Sigmoid colon (tissue), 7 donors: ENCODE measurements around the gene DCLRE1B. TPM values are rescaled to one million over a fixed set of nuclear protein-coding genes. Genes with fewer than 3 reads are reported as not detected.

Experiments
- DNase-seq: peaks from one replicate; pipeline ENCODE4 v3.0.0-alpha.2; 2019
- H3K27ac ChIP-seq, 4 donors: fragments of 200-600 bp; sonication (generic); one replicate each; pipeline ENCODE4 v1.5.1; 2016 to 2019; ENCODE audit warnings: mild to moderate bottlenecking in 1 of 4
- H3K27me3 ChIP-seq, 3 donors: fragments of 200-600 bp; sonication (generic); one replicate each; pipeline ENCODE4 v1.5.1; 2019; ENCODE audit warnings: mild to moderate bottlenecking in 1 of 3
- H3K36me3 ChIP-seq, 4 donors: fragments of 200-600 bp; sonication (generic); one replicate each; pipeline ENCODE4 v1.5.1; 2016 to 2019
- H3K4me1 ChIP-seq, 4 donors: fragments of 200-600 bp; sonication (generic); one replicate each; pipeline ENCODE4 v1.5.1; 2017 to 2019
- H3K4me3 ChIP-seq, 4 donors: fragments of 200-600 bp; sonication (generic); one replicate each; pipeline ENCODE4 v1.5.1; 2017 to 2019; ENCODE audit warnings: mild to moderate bottlenecking in 2 of 4, moderate library complexity in 1 of 4
- H3K9me3 ChIP-seq, 4 donors: fragments of 200-600 bp in 3 of 4; sonication (generic) in 3 of 4; one replicate each; pipeline versions ENCODE4 v1.5.1 to v1.6.1; 2013 to 2019
- CTCF ChIP-seq, 4 experiments: fragments of 450-650 bp in 3 of 4; fragments of 200-600 bp in 1 of 4; IDR thresholded peaks; one replicate each; pipeline ENCODE4 v1.5.1; 2016 to 2019; ENCODE audit warnings: antibody characterized with exemption in 4 of 4, mild to moderate bottlenecking in 3 of 4, moderate library complexity in 2 of 4
- EP300 ChIP-seq, 4 donors: sonication (generic); formaldehyde crosslinking; IDR thresholded peaks; one replicate each; pipeline ENCODE4 v1.6.1; 2017; ENCODE audit warnings: antibody characterized with exemption in 4 of 4
- POLR2A ChIP-seq, 2 donors: fragments of 450-650 bp; IDR thresholded peaks; one replicate each; pipeline ENCODE4 v1.6.1; 2016; ENCODE audit warnings: antibody characterized with exemption in 2 of 2, mild to moderate bottlenecking in 2 of 2, moderate library complexity in 2 of 2
- POLR2AphosphoS5 ChIP-seq, 4 donors: sonication (generic); formaldehyde crosslinking; IDR thresholded peaks; one replicate each; pipeline ENCODE4 v1.6.1; 2017; ENCODE audit warnings: antibody characterized with exemption in 4 of 4
- WGBS, 2 donors: extraction: QIAGEN DNeasy Blood & Tissue Kit; methylation state at CpG; one replicate each; pipeline ENCODE4 v1.1.7; 2013; 5-methylcytosine and 5-hydroxymethylcytosine counted together
- intact Hi-C: fragments of 100-400 bp; cut with DNase I; formaldehyde crosslinking; loops from one replicate; pipeline ENCODE4 v1.15.1; 2023
- polyA plus RNA-seq, 3 donors: library from polyadenylated mRNA; stranded (reverse); fragments of 200-250 nt; gene quantifications; one replicate each; pipeline ENCODE4 v1.2.3, GENCODE V29; 2013
- total RNA-seq, 4 donors: library from RNA; depleted of rRNA; stranded (reverse); fragments of >200 nt; gene quantifications; one replicate each; pipeline ENCODE4 v1.1.0, GENCODE V29; 2016
- donor health status: healthy with polysubstance abuse.
- donor health status: Bipolar disorder and iron deficiency.
- donor health status: healthy.

The DCLRE1B gene
- total and polyA plus RNA-seq, 7 donors: 1.8 to 4.9 (median 4.4) TPM

- Histone ChIP-seq H3K4me3 (no peak overlapping the region), H3K27ac (no peak overlapping the region), H3K36me3 (peaks cover 0 to 35% (median 3%) of the 10 kb centered on the region in 4 donors), H3K4me1 (peaks cover 0 to 43% (median 37%) of the 10 kb centered on the region in 4 donors), H3K9me3 (no peaks in the 10 kb centered on the region), H3K27me3 (no peaks in the 10 kb centered on the region)
- peak in 1 of 4 donors; percentile 33 for TF ChIP-seq POLR2AphosphoS5 (IDR thresholded peaks at IDR 0.05)
- TF ChIP-seq CTCF (IDR thresholded peaks at IDR 0.05): no peak
- DNase-seq: no peak
- intact Hi-C loops: no loop called here
Measured at GRCh38 chr1:113943028-113943811, 38.1 kb downstream of the DCLRE1B start.

GRCh38 chr1:113945329-113945728, 40.2 kb downstream of the DCLRE1B start:
- Histone ChIP-seq H3K4me3 (no peak overlapping the region), H3K27ac (no peak overlapping the region), H3K27me3 (no peaks in the 10 kb centered on the region), H3K9me3 (no peaks in the 10 kb centered on the region), H3K36me3 (peaks cover 0 to 34% (median 3%) of the 10 kb centered on the region in 4 donors), H3K4me1 (peaks cover 0 to 56% (median 44%) of the 10 kb centered on the region in 4 donors)
- 93 to 95% methylated on average over 1 of the region's 1 CpG for WGBS, 2 donors
- DNase-seq: no peak
- TF ChIP-seq POLR2A (IDR thresholded peaks at IDR 0.05): no peak
- no peak for TF ChIP-seq CTCF (IDR thresholded peaks at IDR 0.05)
- no peak for TF ChIP-seq EP300 (IDR thresholded peaks at IDR 0.05)
- no peak for TF ChIP-seq POLR2AphosphoS5 (IDR thresholded peaks at IDR 0.05)
- intact Hi-C loops: no loop called here

- WGBS, 2 donors: 43 to 44% methylated on average over 1 of the region's 1 CpG
- TF ChIP-seq EP300 (IDR thresholded peaks at IDR 0.05) (no peak), POLR2A (IDR thresholded peaks at IDR 0.05) (no peak), CTCF (IDR thresholded peaks at IDR 0.05) (no peak), POLR2AphosphoS5 (IDR thresholded peaks at IDR 0.05) (no peak)
- intact Hi-C loops: no loop called here
- H3K27ac ChIP-seq: no peak overlapping the region
- H3K4me1 ChIP-seq: peaks cover 0 to 57% (median 40%) of the 10 kb centered on the region in 4 donors
- no peaks in the 10 kb centered on the region for H3K9me3 ChIP-seq
- no peaks in the 10 kb centered on the region for H3K27me3 ChIP-seq
- DNase-seq: no peak
- peaks cover 0 to 26% (median 0%) of the 10 kb centered on the region in 4 donors for H3K36me3 ChIP-seq
- H3K4me3 ChIP-seq: no peak overlapping the region
Measured at GRCh38 chr1:113946112-113946511, 41.0 kb downstream of the DCLRE1B start.

GRCh38 chr1:113946678-113947387, 41.7 kb downstream of the DCLRE1B start:
- peak overlapping the region; percentile 25 to 57 (median 48) for H3K27ac ChIP-seq
- intact Hi-C loops: no loop called here
- no peak for TF ChIP-seq EP300 (IDR thresholded peaks at IDR 0.05)
- no peak for TF ChIP-seq POLR2AphosphoS5 (IDR thresholded peaks at IDR 0.05)
- no peak for TF ChIP-seq POLR2A (IDR thresholded peaks at IDR 0.05)
- TF ChIP-seq CTCF (IDR thresholded peaks at IDR 0.05): no peak
- H3K36me3 ChIP-seq: peaks cover 0 to 19% (median 0%) of the 10 kb centered on the region in 4 donors
- no peaks in the 10 kb centered on the region for H3K9me3 ChIP-seq
- H3K27me3 ChIP-seq: no peaks in the 10 kb centered on the region
- no peak for DNase-seq
- peaks cover 0 to 62% (median 40%) of the 10 kb centered on the region in 4 donors for H3K4me1 ChIP-seq
- whole genome bisulfite sequencing, 2 donors: 19 to 35% methylated on average over 3 of the region's 3 CpGs
- no peak overlapping the region for H3K4me3 ChIP-seq
